NCI-H2196 treated with DMSO at 0.1 percent for 48 hours (cell line): ENCODE measurements around the gene GRB10.

Experiments
- DNase-seq: peaks from one replicate; lab custom pipeline; 2025; ENCODE audit not compliant: unreplicated experiment; lab: John Stamatoyannopoulos, UW

The GRB10 gene

DNA sequence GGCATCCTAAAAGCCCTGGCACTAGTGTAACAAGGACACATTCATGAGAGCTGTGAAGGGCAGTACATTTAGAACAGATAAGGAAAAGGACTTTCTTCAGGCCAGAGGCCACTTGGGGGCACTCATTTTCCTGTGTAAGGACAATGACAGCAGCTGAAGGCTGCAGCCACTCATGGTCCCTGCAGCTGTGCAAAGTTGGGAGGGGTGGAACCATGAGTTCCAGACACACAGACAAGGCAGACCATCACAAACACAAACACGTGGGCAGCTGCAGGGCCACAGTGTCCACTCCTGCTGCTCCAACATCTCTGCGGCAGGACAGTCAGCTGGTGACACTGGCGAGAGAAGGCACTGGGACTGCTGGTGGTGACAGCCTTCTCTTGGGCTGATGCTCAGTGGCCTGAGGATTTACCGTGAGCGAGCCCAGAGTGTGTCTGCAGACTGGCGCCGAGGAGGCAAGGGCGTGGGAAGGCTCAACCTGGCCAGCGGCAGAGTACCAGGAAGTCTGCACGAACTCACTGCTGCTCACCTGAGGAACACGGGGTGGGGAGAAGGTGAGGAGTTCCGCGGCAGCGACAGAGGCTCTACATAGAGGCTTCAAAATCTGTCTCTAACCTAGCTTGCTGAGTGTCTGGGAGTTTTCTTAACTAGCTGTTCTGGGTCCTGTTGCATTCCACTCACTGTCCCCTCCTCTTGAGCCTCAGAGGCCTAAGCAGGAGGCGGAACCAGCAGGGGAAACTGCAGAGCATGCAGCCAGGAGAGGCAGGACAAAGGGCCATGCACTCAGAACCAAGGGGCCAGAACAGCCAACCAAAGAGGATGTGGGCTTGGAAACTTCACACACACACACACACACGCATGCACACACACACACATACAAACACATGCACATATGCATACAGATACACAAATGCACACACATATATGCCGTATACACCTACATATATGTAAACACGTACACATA, 141.0 kb downstream of the GRB10 start:
- DNase-seq, result no peak

DNA sequence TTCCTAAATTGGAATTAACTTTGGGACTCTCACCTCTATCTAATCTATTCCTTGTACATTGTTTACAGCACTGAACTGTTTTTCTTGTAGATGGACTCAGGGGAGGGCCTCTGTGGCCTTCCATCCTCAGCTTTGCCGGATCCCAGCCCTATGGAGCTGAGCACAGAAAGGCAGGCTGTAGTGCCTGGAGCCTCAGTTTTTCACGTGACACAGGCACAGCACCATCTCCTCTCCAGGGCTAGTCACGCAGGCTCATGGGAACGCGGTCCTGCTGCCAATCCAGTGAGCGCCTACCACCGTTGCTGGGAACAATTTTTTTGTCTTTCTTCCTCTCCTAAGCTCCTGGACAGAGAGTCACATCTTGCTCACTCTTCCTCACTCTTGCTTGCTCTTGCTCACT, 141.9 kb downstream of the GRB10 start:
- no peak for DNase-seq

DNA sequence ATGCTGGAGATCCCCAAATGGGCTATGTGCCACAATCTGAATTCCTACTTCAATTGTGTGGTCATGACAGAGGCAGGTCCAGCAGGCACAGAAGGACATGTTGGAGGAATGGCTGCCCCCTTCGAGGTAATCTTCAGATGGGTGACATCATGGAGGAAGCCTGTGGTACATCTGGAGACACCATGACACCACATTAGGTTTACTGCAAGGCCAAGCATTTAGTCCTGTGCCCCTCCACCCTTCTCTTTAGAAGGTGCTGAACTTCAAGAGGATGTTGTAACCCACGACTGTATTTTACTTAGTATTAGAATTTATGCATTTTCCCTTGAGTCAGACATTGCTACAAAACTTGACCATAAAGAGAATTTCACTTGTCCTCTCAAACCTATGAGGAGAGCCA, 142.4 kb downstream of the GRB10 start:
- no peak for DNase-seq

DNA sequence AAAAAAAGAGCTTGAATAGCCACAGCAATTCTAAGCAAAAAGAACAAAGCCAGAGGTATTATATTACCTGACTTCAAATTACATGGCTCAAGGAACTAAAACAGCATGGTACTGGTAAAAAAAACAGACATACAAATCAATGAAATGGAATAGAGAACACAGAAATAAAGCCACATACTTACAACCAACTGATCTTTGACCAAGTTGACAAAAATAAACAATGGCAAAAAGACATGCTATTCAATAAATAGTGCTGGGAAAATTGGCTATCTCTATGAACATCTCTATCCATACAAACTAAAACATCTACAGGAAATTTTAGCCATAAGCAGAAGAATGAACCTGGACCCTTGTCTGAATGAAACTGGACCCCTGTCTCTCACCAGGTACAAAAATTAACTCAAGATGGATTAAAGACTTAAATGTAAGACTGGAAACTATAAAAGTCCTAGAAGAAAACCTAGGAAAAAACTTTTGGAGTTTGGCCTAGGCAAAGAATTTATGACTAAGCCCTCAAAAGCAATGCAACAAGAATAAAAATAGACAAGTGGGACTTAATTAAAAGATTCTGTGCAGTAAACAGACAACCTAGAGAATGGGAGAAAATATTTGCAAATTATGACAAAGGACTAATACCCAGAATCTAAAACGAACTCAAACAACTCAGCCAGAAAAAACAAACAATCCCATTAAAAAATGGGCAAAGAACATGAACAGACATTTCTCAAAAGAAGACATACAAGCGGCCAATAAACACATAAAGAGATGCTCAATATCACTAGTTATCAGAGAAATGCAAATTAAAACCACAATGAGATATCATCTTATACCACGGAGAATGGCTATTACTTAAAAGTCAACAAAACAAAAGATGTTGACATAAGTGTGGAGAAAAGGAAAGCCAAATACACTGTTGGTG, 144.7 kb downstream of the GRB10 start:
- no peak for DNase-seq

DNA sequence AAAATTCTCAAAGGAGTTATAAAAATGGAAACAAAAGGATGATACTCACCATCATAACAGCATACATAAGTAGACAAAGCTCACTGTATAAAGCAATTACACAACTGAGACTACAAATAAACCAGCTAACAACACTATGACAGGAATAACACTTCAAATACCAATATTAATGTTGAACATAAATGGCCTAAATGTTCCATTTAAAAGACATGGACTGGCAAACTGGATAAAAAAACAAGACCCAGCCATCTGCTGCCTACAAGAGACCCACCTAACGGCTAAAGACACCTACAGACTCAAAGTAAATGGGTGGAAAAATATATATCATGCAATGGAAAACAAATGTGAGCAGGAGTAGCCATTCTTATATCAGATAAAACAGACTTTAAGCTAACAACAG, 148.3 kb downstream of the GRB10 start:
- no peak for DNase-seq

DNA sequence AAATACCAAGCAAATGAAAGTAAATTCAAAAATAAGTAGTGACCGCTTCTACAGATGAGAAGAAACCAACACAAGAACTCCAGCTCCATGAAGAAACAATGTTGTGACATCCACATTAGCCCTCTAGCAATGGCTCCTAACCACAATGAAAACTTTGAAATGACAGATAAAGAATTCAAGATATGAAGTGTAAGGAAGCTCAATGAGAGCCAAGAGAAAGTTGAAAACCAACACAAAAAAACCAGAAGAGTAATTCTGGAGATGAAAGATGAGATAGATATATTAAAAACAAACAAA, 149.3 kb downstream of the GRB10 start:
- DNase-seq, result no peak

DNA sequence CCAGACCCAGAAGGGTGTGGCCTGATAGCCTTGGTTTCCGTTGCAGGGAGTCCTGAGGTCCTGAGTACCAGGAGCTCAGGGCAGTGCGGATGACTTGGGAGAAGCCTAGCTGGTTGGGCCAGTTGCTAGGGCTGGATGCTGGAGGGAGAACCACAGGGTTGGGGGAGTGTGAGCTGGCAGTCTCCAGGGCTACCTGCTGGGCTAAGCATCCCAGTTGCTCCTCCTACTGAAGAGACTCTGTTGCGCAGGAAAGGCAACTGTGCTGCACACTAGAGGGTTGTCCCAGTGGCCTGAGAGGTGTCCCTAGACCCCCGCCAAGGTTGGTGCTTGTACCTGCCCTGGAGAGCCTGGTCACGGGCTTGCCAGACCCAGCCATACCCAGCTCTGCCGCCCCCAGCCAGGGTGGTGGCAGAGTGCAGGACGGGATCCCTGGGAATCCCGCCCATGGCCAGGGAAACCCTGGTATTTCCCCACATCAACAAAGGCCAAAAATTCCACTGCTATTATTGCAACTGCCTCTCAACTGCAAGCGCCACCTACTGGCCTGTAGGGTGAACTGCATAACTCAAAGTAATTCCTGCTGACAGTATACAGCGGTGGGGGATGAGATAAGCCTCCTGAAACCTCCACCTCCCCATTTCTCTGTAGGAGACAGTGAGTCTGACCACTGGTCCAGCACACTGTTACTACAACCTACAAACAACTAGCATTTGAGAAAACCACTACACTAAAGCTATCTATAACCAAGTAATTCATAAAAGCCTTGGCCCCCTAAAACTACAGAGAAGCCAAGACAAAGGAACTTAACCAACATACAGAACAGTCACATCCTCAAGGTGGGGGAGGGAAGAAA, 149.9 kb downstream of the GRB10 start:
- DNase-seq, result no peak

DNA sequence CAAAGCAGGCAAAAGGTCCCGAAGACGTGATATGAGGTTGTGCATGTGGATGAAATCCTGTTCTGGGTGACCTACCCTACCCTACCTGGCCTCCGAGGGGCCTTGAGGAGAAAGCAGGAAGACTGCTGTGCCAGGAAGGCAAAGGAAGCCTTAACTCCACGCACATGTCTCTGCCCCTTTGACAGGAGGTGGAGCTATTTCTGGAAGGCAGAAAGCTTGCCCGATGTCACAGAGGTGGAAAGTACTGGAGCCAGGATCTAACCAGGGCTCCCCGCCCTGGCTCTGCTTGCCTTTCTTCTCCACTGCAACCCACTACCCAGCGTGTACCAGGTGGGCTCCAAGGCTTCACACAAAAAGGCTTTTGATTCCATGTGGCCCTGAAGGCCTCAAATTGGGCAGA, 151.1 kb downstream of the GRB10 start:
- DNase-seq, result no peak

DNA sequence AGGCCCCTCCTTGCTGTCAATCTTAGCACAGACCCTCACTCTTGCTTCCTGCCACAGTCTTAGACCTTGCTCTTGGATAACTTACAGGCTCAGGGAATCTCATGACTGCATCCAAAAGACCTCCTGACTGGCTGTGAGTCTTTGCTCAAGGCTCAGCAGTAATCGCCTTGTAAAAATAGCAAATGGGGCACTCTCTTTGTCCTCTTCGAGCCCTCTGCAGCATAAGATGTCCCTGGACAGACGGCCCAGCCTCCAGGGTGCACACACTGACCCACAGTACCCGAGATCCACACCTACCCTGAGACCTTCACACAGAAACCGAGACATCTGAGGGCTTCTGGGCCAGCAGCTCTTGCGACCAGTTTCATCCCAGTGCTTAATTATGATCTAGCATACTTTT, 151.6 kb downstream of the GRB10 start:
- DNase-seq, result no peak

DNA sequence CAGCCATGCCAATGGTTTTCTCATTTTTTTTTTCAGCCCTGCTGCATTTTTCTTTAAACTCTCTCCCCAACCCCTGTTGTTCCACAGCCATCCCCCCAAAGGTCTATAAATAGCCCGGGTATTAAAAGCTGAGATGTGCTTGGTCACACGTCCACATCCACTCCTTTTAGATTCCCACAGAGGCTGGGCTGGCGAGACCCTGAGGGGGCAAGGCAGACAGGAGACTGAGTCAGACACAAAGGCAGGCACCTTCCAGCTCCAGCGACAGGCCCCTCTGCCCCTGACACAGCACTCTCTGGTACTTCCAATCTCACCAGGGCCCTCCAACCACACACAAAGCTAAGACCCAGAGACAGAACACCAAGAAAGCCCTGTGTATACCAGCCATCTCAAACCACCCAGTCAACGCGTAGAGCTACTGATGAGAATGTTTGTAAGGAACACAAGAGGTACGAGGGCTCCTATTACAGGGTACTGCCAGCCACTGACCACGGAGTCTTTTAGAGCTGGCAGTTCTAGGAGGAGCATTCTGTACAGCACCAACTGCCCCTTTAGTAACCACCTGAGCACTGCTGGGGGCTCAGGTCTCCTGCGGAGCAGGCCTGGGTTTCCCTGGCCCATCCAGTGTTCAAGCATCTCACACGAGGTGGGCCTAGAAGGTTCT, 153.3 kb downstream of the GRB10 start:
- DNase-seq, result no peak

DNA sequence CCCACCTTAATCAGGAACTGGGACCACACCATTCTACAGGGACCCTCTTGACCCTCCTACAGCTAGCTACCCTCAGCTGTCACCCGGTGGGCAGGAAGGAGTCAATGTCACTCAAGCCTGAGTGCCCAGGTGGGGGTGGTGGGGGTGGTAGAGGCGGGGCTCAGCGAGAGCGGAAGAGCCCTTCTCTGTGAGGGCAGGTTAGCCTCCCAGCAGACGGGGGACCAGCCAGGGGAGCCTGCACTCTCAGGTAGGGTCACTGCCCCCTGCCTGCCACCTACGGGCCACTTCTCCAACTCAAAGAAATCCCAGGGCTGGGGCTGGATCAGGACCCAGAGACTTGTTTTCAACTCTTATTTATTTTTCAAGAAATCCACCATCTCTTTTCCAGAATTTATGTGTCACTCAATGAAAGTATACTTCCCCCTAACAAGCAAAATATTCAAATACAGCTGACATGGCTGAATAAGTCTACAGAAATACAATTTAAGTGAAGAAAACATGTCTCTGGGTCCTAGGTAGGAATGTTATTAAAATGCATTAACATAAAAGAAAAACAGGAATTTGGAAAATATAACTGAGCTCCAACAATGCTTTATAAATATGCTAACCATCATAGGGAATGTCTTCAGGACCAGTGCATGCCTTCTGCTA, 154.1 kb downstream of the GRB10 start:
- no peak for DNase-seq

DNA sequence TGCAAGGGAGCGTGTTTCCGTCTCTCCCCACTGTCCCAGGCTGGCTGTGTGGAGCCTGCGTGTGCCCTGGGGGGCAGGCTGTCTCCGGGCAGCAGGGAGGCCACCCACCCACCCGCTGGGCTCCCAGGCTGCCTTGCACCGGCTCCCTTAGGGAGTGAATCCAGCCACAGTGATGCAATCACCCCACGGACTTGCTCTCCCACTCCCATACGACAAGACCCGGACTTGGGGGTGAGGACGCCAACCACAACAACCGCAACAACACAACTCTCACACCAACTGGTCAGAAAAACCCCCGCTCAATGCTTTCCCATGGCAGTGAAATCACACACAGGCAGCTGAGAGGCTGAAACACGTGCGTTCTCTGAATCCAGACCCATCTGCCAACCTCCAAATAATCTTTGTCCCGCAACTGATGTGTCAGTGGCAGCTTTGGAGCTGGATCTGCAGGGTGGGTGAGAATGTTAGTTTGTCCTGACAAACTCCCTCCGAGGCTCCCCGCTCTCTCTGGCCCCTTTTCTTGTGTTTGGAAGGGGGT, 154.8 kb downstream of the GRB10 start:
- DNase-seq, result no peak

DNA sequence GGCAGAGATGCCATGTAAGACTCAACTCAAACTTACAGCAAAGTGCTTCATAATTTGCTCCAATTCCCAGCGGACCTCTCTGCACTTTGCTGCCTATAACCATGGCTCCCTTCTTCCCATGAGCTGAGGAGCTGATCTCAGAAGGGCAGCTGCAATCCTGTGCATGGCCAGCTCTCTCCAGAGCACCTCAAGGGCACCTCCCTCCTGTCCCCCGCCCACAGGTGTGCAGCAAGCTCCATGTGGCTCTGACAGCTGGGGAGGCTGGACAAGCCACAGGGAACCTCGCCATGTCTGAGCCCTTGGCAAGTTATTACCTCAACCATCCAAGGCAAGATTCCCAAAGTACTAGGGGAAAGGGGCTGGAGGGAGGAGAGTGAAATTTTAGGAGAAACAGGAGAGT, 156.4 kb downstream of the GRB10 start:
- no peak for DNase-seq

DNA sequence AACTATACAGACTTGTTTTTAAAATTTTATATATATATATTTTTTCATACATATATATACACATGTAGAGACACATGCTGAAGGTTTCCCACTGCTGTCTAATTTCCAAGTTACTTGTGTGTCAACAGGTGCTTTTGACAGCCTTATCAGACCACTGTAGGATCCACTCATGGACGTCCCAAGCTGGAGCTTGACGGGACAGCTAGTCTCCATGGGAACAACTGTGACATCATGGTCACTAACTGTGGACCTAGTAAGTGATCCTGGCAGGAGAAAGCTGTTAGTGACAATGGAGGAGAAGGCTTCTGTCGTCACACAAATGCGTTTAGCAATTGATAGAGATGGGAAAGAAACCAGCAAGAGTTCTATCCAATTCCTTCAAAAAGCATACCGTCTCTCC, 157.3 kb downstream of the GRB10 start:
- DNase-seq, result no peak

DNA sequence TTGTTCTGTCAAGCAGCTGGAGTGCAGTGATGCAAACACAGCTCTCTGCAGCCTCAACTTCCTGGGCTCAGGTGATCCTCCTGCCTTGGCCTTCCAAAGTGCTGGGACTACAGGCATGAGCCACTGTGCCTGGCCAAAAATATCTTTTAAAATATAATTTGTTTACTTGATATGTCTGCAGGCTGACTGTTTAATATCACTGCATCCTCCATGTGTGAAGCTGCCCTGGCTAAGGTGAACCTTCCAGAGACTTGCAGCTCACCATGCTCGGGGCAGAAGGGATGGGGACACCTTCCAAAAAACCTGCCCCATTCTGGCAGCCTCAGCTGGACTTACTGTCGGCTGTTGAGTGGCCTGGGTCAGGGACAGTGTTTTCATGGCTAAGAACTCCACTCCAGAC, 159.9 kb downstream of the GRB10 start:
- no peak for DNase-seq

DNA sequence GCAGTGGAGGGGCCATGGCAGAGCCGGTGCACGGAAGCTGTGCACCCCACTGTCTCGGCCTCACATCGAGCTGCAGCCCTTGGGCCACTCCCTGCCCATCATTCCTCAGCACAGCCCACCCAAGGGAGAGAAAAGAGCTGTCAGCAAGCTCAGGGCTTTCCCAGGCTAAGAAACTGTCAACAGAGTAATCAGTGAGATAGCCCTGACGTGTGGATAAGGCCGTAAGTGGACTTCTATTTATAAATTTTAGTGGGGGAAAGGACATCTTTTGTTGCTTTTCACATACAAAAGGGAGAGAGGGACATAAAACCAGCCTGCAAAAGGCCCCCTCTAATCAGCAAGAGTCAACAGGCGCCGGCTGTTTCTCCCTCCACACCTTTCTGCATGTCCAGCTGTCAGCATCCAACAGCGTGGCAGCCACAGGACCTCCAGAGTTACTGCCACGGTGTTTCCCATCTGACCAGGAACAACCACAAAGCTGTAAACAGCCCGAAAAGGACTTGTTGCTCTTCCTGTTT, 160.7 kb downstream of the GRB10 start:
- no peak for DNase-seq

DNA sequence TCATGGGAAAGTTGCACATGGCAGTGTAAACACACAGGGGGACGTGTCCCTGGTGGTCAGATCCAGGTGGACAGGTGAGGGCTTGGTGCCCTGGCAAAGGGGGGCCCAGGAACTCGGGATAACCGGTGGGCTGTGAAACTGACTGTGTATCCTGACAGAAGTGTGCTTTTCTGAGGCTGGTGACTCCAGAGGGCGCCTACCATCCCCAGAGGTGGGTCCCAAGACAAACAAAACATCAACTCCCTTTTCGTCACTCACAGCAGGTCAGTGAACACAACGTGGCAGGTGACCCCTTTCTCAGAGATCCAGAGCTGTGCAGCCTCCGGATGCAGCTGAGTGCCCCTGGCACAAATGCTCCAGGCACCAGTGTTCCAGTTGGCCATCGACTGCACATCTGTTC, 161.5 kb downstream of the GRB10 start:
- DNase-seq, result no peak

DNA sequence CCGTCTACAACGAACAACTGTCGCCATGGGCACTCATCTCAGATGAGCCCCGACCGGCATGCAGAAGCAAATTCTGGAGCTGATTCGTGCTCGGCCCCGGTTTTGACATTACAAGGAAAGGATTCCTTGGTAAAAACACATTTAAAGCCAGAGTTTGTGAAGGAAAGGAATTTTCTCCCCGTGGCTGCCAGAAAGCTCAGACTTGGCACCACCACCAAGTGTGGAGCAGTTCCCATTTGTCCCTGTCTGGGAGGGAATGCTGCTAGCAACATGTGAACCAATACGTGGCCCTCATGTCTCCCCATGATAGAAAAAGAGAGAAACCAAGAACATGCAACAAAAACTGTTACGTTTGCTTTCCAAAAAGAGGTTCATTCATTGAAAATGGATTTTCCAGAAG, 162.3 kb downstream of the GRB10 start:
- no peak for DNase-seq

DNA sequence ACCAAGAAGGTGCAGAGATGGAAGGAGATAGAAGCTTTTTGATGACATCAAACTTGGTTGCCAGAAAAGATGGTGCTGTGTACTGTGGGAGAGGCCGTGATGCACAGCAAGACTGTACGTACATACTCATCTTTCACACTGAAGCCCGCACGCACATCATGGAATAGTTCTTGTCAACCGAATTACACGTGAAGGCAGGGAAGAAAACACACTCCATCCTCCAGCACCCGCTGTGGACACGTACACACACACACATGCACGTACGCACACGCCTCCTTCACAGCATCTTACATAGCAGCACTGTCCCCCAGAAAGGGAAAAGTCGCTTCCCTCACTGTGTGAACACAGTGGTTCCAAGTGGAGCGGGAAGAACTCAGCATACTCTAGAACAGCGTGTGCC, 163.0 kb downstream of the GRB10 start:
- DNase-seq, result no peak

DNA sequence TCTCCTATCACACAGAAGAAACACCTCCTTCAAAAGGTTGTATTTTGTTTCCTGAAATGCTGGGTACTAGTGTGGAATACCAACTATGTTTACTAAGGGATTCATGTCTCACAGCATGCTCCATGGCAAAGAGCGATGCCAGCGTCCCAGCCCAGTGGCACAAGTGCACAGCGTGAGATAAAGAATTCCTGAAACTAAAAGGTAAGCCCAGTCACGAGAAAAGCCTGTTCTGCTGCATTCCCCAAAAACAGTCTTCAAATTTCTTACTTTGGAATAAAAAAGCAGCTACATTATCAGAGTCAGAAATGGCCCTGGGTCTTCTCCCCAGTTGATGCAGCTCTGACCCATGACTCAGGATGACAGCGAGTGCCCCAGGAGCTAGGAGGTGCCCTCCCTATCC, 164.4 kb downstream of the GRB10 start:
- no peak for DNase-seq
